CD4-positive, CD25-positive, alpha-beta regulatory T cell (primary cell): ENCODE data around the gene PLEKHA8. TPM values are rescaled to one million over a fixed set of nuclear protein-coding genes. Genes with fewer than 3 reads are reported as not detected.

ENCODE experiments used
- ATAC-seq, 2 donors: fragments of 150-1000 bp; cut with Tn5 transposase; one replicate each; pipeline ENCODE4 v1.10.0; 2021; ENCODE audit warnings: low read depth in 2 of 2, moderate number of reproducible peaks in 2 of 2, moderate library complexity in 1 of 2
- DNase-seq, 3 donors: peaks; one replicate each; pipeline versions ENCODE4 v3.0.0 to v3.0.0-alpha.2; 2012 to 2022; ENCODE audit warnings: mixed read lengths in 1 of 3
- H3K27ac ChIP-seq: one replicate; pipeline ENCODE4 v1.7.0; 2013; ENCODE audit warnings: mild to moderate bottlenecking, low read length; ENCODE audit not compliant: insufficient read depth, poor library complexity, severe bottlenecking
- H3K27me3 ChIP-seq: one replicate; pipeline ENCODE4 v1.7.0; 2013; ENCODE audit warnings: low read length; ENCODE audit not compliant: control insufficient read depth, insufficient read depth
- H3K36me3 ChIP-seq: one replicate; pipeline ENCODE4 v1.7.0; 2013; ENCODE audit warnings: mild to moderate bottlenecking, low read length, moderate library complexity; ENCODE audit not compliant: control insufficient read depth, insufficient read depth
- H3K4me1 ChIP-seq: 2 replicates; pipeline ENCODE4 v1.7.0; 2013; ENCODE audit warnings: mild to moderate bottlenecking, low read length; ENCODE audit not compliant: insufficient read depth, control insufficient read depth, poor library complexity, severe bottlenecking
- H3K4me3 ChIP-seq: one replicate; pipeline ENCODE4 v1.7.0; 2013; ENCODE audit warnings: low read depth, mild to moderate bottlenecking, low read length, moderate library complexity
- H3K9me3 ChIP-seq, 2 experiments: 1 replicate in 1 of 2; 2 replicates in 1 of 2; pipeline ENCODE4 v1.7.0; 2013; ENCODE audit warnings: low read length in 2 of 2, mild to moderate bottlenecking in 1 of 2, moderate library complexity in 1 of 2; ENCODE audit not compliant: control insufficient read depth in 2 of 2
- H3K27ac Mint-ChIP-seq, 3 donors: one replicate each; pipeline ENCODE4 v1.8.0; 2020 to 2022; ENCODE audit warnings: mild to moderate bottlenecking in 3 of 3, mixed read lengths in 3 of 3, moderate library complexity in 2 of 3
- H3K27me3 Mint-ChIP-seq: one replicate; pipeline ENCODE4 v1.8.0; 2022; ENCODE audit warnings: mild to moderate bottlenecking, mixed read lengths
- H3K36me3 Mint-ChIP-seq: one replicate; pipeline ENCODE4 v1.8.0; 2020; ENCODE audit warnings: mixed read lengths
- H3K4me1 Mint-ChIP-seq, 4 donors: one replicate each; pipeline ENCODE4 v1.8.0; 2020 to 2022; ENCODE audit warnings: mixed read lengths in 4 of 4, mild to moderate bottlenecking in 1 of 4
- H3K4me3 Mint-ChIP-seq, 4 donors: one replicate each; pipeline ENCODE4 v1.8.0; 2020 to 2022; ENCODE audit warnings: mild to moderate bottlenecking in 4 of 4, mixed read lengths in 4 of 4, moderate library complexity in 3 of 4
- H3K9me3 Mint-ChIP-seq, 7 donors: one replicate each; pipeline ENCODE4 v1.8.0; 2020 to 2022; ENCODE audit warnings: mixed read lengths in 7 of 7, mild to moderate bottlenecking in 3 of 7, moderate library complexity in 2 of 7
- polyA plus RNA-seq, 4 donors: library from polyadenylated mRNA; unstranded; fragments of 300-500 nt; fragmentation: Illumina TruSeq; gene quantifications; one replicate each; pipeline ENCODE4 v1.2.3, GENCODE V29; 2021
- total RNA-seq: library from RNA; stranded (reverse); gene quantifications from one replicate; pipeline ENCODE4 v1.2.3, GENCODE V29; 2022

PLEKHA8 gene
- total and polyA plus RNA-seq, 5 donors from 2014 or later: 3.1 to 15.2 (median 8.0) TPM

DNA sequence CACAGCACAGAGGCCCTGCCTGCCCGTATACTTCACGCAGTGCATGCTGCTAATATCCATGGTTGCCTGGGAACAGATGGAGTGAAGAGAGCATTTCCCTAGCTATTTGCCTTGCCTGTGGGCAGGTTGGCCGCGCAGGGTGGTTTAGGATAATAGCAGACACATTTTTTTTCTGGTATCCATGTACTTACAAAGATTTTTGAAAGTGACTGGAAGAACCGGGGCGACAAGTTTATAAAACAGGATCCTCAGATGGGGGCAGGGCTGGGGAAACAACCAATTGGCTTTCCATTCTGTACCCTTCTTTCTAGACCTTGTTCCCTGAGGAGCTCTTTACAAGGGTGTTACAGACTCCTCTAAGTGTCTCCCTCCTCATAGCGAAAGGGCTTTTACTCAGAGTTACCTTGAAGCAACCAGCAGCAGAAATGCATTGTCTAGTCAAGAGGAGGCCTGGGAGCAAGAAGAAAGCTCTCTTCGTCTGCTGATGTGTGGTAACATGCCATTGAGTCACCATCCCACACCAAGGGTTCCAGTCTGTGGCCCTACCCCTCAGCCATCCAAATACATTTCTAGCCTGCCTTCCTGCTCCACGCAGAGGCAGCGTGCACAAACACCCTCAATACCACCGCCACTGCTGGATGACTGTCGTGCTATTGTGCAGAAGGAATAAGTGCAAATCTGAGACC is 138.1 kb downstream of the PLEKHA8 start:
- DNase-seq: no peak

DNA sequence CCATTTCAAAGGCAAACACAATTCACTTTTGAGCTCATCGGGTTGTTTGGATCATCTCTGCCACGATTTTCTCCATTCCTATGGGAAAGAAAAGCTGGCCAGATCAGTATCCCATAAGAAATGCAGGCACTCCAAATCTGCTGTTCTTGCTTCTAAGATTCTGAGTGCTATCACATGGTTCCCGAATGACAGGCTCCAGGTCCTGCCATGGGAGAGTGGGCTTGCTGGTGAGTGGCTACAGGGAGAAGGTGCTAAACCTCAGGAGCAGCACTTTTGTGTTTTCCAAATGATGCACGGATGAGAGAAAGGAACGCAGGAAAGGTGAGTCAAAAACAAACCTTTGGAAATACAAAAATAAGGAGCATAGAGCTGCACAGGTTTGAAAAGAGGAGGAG is 138.6 kb downstream of the PLEKHA8 start:
- no peak for ATAC-seq
- H3K36me3 Mint-ChIP-seq: peaks cover 3% of the 10 kb centered on the region

More for the DNA sequence above, 138.1 kb downstream of the PLEKHA8 start:
- Mint-ChIP-seq H3K4me1 (peaks cover 9 to 31% (median 23%) of the 10 kb centered on the region in 4 donors), H3K36me3 (peaks cover 3% of the 10 kb centered on the region), H3K27me3 (no peaks in the 10 kb centered on the region), H3K27ac (peak overlapping the region in 2 of 3 donors; percentile 27 to 48), H3K4me3 (no peak overlapping the region), H3K9me3 (no peaks in the 10 kb centered on the region)
- Histone ChIP-seq H3K27me3 (no peaks in the 10 kb centered on the region), H3K27ac (no peak overlapping the region), H3K4me3 (no peak overlapping the region), H3K36me3 (no peaks in the 10 kb centered on the region), H3K4me1 (peaks cover 16% of the 10 kb centered on the region), H3K9me3 (no peaks in the 10 kb centered on the region)
- no peak for ATAC-seq

DNA sequence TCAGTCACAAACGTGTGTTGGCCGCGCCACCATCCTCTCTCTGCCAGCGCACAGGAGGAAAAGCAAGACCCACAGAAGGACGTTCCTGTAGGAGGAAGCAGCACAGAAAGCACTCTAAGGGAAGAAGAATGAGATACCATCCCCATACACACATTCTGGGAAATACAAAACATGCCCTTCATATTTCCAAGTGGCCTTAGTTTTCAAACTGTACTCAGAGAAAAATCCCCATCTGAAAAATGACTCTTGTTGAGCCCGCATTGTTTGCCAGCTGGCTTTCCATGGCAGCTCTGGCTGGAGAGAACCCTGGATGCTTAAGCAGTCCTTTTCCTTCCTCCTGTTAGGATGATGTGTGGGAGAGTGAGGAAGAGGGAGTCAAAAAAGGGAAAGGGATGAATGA is 139.7 kb downstream of the PLEKHA8 start:
- DNase-seq: no peak
- Mint-ChIP-seq H3K4me3 (no peak overlapping the region), H3K27me3 (no peaks in the 10 kb centered on the region), H3K36me3 (peaks cover 3% of the 10 kb centered on the region), H3K4me1 (peaks cover 7 to 18% (median 12%) of the 10 kb centered on the region in 4 donors), H3K9me3 (no peaks in the 10 kb centered on the region), H3K27ac (no peak overlapping the region)
- Histone ChIP-seq H3K36me3 (no peaks in the 10 kb centered on the region), H3K4me3 (no peak overlapping the region), H3K27ac (no peak overlapping the region), H3K27me3 (no peaks in the 10 kb centered on the region), H3K4me1 (peaks cover 11% of the 10 kb centered on the region), H3K9me3 (no peaks in the 10 kb centered on the region)
- ATAC-seq: no peak

More for the DNA sequence above, 138.6 kb downstream of the PLEKHA8 start:
- Mint-ChIP-seq H3K9me3 (no peaks in the 10 kb centered on the region), H3K27me3 (no peaks in the 10 kb centered on the region), H3K27ac (peak overlapping the region in 1 of 3 donors; percentile 23), H3K4me3 (no peak overlapping the region), H3K4me1 (peaks cover 9 to 28% (median 22%) of the 10 kb centered on the region in 4 donors)
- Histone ChIP-seq H3K9me3 (no peaks in the 10 kb centered on the region), H3K4me1 (peaks cover 16% of the 10 kb centered on the region), H3K36me3 (no peaks in the 10 kb centered on the region), H3K27ac (no peak overlapping the region), H3K4me3 (no peak overlapping the region), H3K27me3 (no peaks in the 10 kb centered on the region)
- no peak for DNase-seq

DNA sequence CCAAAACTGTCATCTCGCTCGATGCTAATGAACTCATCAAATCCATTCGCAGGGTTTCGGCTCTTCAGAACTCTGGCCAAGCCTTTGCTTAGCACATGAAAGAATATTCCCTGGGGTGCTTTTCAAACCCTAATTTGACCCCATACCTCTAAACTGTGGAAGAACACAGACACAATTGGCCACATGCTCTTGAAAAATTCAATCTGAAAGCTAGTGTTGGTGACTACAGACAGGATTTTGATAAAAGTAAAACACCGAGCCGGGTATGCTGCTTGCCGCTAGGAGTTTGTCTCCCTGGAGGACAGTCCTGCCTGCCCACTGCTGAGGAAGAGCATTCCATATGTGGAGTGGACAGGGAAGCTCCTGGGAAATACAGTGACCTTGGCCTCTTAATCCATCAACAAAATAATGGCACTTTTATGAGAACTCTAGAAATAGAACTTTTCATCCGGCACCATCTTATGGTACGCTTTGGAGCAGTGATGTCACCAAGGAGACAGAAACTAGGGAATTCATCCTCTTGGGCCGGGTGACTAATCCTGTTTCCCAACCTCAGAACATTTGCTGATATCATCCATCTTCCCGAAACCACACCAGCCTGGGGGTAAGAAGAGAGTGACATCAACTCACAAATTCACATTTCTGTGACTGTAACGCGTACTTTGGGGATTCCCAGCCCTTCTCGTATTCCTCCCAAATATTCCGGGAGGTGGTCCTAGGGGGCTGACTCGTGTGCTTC is 140.8 kb downstream of the PLEKHA8 start:
- H3K9me3 Mint-ChIP-seq: no peaks in the 10 kb centered on the region
- ATAC-seq: no peak
- DNase-seq: no peak
- peaks cover 0 to 8% (median 6%) of the 10 kb centered on the region in 4 donors for H3K4me1 Mint-ChIP-seq
- H3K27me3 ChIP-seq: no peaks in the 10 kb centered on the region
- H3K27ac Mint-ChIP-seq: no peak overlapping the region
- H3K27ac ChIP-seq: no peak overlapping the region
- H3K27me3 Mint-ChIP-seq: no peaks in the 10 kb centered on the region
- no peak overlapping the region for H3K4me3 ChIP-seq
- peaks cover 3% of the 10 kb centered on the region for H3K36me3 Mint-ChIP-seq
- no peak overlapping the region for H3K4me3 Mint-ChIP-seq
- H3K36me3 ChIP-seq: no peaks in the 10 kb centered on the region
- no peaks in the 10 kb centered on the region for H3K9me3 ChIP-seq
- peaks cover under 1% of the 10 kb centered on the region for H3K4me1 ChIP-seq

DNA sequence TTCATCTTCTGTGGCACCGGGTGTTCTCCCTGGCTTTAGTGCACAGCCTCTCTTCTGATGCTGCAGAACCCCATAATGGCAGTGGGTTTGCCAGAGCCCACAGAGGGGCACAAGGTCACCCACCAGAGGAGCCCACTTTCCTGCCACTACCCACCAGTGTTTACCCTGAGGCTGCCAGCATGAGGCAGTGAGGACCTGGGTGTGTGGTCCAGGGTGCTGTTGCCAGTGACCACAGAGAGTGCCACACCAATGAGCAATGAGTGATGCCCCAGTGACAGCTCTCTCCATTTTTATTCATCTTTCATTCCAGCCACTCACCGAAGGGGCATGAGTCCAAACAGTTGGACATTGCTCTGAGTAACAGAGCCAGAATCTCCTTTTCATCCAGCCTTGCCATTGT is 141.4 kb downstream of the PLEKHA8 start:
- no peak for DNase-seq
- no peaks in the 10 kb centered on the region for H3K9me3 Mint-ChIP-seq
- H3K27me3 Mint-ChIP-seq: no peaks in the 10 kb centered on the region
- no peak for ATAC-seq
- H3K4me1 Mint-ChIP-seq: peaks cover 0 to 4% (median 1%) of the 10 kb centered on the region in 4 donors
- Histone ChIP-seq H3K4me3 (no peak overlapping the region), H3K27ac (no peak overlapping the region), H3K4me1 (no peaks in the 10 kb centered on the region), H3K36me3 (no peaks in the 10 kb centered on the region), H3K27me3 (no peaks in the 10 kb centered on the region), H3K9me3 (no peaks in the 10 kb centered on the region)
- H3K27ac Mint-ChIP-seq: no peak overlapping the region
- H3K36me3 Mint-ChIP-seq: peaks cover 3% of the 10 kb centered on the region
- H3K4me3 Mint-ChIP-seq: no peak overlapping the region

DNA sequence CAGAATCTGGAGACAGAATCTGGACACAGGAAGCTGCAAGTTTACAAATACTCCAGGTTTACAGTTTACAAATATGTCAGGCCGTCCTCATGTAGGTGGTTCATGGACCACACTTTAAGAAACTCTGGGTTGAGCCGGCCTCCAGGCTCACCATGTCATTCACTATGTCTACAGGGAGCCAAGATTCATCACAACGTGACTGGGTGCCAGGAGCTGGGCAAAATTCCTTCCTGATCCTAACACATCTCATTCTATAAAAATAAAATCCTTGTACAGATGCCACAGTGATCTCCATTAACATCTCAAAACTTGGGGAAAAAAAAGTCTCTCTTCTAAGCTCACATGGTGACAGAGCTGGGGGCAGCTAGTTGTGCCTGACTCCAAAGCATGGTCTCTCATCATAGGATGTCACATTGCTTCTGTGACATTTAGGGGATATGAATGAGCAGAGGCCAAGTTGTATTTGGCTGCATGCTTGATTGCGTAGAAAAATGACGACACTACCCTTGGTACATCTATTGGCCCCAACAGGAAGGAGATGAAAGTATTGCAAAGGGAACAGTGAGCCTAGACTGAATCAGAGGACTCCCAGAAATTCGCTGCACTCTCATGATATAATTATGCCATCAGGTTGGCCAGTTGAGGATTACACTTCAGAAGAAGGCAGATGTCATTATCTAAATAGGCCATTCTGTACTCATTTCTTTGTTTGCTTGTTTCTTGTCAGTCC is 142.4 kb downstream of the PLEKHA8 start:
- Histone ChIP-seq H3K4me1 (no peaks in the 10 kb centered on the region), H3K9me3 (no peaks in the 10 kb centered on the region), H3K4me3 (no peak overlapping the region), H3K27ac (no peak overlapping the region), H3K27me3 (no peaks in the 10 kb centered on the region), H3K36me3 (no peaks in the 10 kb centered on the region)
- Mint-ChIP-seq H3K36me3 (peaks cover 3% of the 10 kb centered on the region), H3K4me3 (no peak overlapping the region), H3K4me1 (peaks cover 0 to 5% (median 0%) of the 10 kb centered on the region in 4 donors), H3K27ac (peak overlapping the region in 1 of 3 donors; percentile 38), H3K27me3 (no peaks in the 10 kb centered on the region), H3K9me3 (peaks cover 0 to 2% (median 0%) of the 10 kb centered on the region in 7 donors)
- DNase-seq: no peak
- ATAC-seq: no peak

DNA sequence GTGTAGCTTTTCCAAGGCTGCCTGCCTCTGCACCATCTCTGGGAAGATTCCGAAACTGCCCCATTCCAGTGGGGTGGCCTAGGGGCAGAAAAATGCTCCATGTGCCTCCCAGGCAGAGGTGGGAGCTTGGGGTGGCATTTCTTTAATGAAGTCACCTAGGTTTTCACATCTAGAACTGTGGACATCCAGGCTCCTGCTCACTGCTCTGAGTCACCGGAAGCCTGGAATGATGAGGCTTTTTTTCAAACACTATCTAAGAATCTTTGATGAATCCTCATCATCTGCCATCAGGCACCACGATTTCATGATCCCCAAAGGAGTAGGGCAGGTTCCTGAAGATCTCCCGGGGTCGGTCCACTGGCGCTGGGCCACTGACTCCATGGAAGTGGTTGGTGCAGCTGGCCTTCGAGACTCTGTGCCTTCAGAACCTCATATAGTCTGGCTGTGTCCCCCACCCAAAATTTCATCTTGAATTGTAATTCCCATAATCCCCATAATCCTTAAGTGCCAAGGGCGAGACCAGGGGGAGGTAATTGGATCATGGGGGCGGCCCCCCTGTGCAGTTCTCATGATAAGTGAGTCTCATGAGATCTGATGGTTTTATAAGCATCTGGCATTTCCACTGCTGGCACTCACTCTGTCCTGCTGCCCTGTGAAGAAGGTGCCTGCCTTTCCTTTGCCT is 143.7 kb downstream of the PLEKHA8 start:
- no peak overlapping the region for H3K27ac ChIP-seq
- no peaks in the 10 kb centered on the region for H3K27me3 ChIP-seq
- H3K36me3 ChIP-seq: no peaks in the 10 kb centered on the region
- H3K9me3 ChIP-seq: no peaks in the 10 kb centered on the region
- H3K4me3 Mint-ChIP-seq: no peak overlapping the region
- H3K4me1 Mint-ChIP-seq: peaks cover 0 to 8% (median 0%) of the 10 kb centered on the region in 4 donors
- no peaks in the 10 kb centered on the region for H3K27me3 Mint-ChIP-seq
- no peak for ATAC-seq
- H3K4me1 ChIP-seq: no peaks in the 10 kb centered on the region
- peaks cover 0 to 2% (median 0%) of the 10 kb centered on the region in 7 donors for H3K9me3 Mint-ChIP-seq
- DNase-seq: no peak
- no peak overlapping the region for H3K27ac Mint-ChIP-seq
- no peak overlapping the region for H3K4me3 ChIP-seq
- no peaks in the 10 kb centered on the region for H3K36me3 Mint-ChIP-seq
